Fibroblast of the aortic adventitia (primary cell): ENCODE results near the gene RDH8. TPM values are rescaled to one million over a fixed set of nuclear protein-coding genes. Genes with fewer than 3 reads are reported as not detected.

Experiments
- DNase-seq: peaks from one replicate; pipeline ENCODE4 v3.0.0-alpha.2; 2010; ENCODE audit warnings: low read depth
- H3K4me3 ChIP-seq: 2 replicates; pipeline ENCODE4 v1.5.1; 2011; ENCODE audit warnings: low read depth, mild to moderate bottlenecking, control low read depth, low read length, moderate library complexity
- CTCF ChIP-seq: IDR thresholded peaks from 2 replicates; pipeline ENCODE4 v1.5.1; 2011; ENCODE audit warnings: mild to moderate bottlenecking, low read length, control low read depth, inconsistent platforms; ENCODE audit not compliant: insufficient read depth
- total RNA-seq: library from RNA; depleted of rRNA; stranded (reverse); fragments of >200 nt; gene quantifications from 2 replicates; pipeline ENCODE4 v1.2.3, GENCODE V29; 2012; ENCODE audit warnings: low replicate concordance

RDH8 gene
- total RNA-seq, 1 donor = not detected

DNA sequence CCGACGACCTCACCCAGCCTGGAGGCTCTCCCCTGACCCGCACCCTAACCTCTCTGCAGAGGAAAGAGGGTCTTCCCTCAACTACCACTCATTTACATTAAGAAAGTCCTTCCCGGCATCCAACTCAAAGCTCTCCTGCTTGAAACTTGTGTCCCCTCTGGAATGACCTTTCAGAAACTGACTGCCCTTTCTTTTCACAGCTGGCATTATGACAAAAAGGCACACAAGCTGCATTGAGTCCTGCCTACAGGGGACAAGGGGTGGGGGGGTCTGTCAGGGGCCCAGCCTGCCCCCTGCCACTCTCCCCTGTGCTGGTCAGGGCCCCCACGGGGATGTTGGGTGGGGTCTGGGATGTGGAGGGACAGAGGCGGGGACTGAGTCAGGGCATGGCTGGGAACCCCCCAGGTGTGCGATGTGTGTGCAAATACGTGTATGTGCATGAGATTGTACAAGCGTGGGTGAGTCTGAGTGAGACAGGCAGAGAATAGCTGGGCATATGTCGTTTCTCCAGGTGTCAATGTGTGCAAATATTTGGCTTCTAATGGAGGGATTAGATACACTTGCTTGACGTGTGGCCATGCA, 5.0 kb upstream of the RDH8 start:
- TF ChIP-seq CTCF = no peak
- DNase-seq = no peak
- H3K4me3 ChIP-seq = no peak overlapping the region

GRCh38 chr19:10009714-10010224, 3.5 kb upstream of the RDH8 start:
- TF ChIP-seq CTCF = no peak
- DNase-seq = peak; percentile 9
- peak overlapping the region; percentile 50 for H3K4me3 ChIP-seq

- TF ChIP-seq CTCF = no peak
- peak; percentile 61 for DNase-seq
- peak within 1 kb of the TSS; percentile 50 for H3K4me3 ChIP-seq
These were observed 3.0 kb upstream of the RDH8 start, which contains the start of gene COL5A3 for GRCh38 chr19:10010247-10010691. COL5A3 (minus strand) TSS chr19:10010504; CDS start chr19:10010385, 119 bp downstream.

DNA sequence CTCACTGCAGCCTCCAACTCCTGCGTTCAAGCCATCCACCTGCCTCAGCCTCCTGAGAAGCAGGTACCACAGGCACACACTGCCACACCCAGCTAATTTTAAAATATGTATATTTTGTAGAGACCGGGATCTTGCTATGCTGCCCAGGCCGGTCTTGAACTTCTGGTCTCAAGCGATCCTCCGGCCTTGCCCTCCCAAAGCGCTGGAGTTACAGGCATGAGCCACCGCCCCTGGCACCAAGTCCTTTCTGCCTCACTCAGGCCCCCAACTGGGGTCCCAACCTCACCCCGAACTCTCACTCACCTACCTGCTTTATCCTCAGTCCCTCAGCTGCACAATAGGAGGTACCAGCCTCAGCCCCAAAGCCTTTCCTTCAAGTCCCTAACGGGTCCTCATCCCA, 2.3 kb upstream of the RDH8 start:
- H3K4me3 ChIP-seq = no peak overlapping the region
- DNase-seq = no peak
- no peak for TF ChIP-seq CTCF

DNA sequence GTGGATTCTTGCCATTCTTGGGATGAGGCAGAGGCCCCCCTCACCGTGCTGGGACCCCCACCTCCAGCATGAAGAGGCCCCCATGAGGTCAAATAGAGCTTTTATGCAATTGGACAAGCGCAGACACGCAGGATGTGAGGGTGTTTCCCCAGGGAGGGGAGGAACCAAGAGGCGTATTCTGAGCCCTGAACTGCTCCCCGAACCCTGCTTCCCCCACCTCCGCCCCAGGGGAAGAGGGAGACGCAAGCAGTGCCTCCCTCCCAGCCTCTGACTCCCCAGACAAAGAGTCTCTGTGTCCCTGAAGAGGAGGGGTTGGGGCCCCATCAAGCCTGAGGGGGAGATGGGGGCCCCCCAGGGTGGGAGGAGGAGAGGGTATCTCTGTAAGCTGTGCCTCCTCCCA, 1.3 kb upstream of the RDH8 start:
- no peak overlapping the region for H3K4me3 ChIP-seq
- no peak for TF ChIP-seq CTCF
- no peak for DNase-seq

- no peak overlapping the region for H3K4me3 ChIP-seq
- DNase-seq = no peak
- no peak for TF ChIP-seq CTCF
These were observed 743 bp downstream of the RDH8 start for GRCh38 chr19:10013834-10014618.
